ENCODE results near the gene ZCCHC24. TPM values are rescaled to one million over a fixed set of nuclear protein-coding genes. Genes with fewer than 3 reads are reported as not detected.

ZCCHC24 gene
- total RNA-seq, 4 donors from 2014 or later: 37.6 to 75.7 (median 48.7) TPM

DNA sequence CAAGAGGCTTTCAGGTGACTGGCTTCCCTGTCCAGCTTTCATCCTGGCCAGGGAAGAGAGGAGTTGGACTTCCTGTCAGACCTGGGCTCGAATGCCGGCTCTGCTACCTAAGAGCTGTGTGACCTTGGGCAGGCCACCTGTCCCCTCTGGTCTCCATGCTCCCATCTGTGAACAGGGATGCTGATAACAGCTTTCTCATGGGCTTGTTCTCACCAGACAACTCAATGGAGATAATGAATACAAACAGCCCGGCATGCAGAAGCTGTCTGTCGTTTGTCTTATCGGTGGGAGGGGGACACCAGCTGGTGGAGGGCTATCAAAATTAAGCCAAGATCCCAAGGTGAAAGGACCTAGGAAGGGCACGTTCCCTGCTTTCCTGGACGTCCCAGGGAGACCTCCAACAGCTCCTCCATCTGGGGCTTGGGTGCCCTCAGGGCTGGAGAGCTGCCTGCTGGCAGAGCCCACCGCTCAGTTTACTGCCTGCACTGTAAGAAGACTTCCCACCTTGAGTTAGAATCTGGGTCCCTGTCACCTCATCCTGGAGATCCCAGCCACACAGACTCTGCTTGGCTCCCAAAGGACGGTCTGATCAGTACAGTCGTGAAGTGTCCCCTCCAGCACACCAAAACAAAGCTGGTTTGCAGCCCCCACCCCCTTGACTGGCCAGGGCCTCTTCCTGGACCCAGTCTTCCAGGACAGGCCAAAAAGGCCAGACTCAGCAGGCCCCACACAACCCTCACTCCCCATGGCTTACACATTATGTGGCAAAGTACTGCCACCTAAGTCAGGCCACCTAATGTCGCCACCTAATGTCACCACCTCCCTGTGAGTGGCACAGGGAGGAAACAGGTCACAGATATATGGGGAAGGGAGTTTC, 57.2 kb downstream of the ZCCHC24 start:
- TF ChIP-seq, protein P1, sequence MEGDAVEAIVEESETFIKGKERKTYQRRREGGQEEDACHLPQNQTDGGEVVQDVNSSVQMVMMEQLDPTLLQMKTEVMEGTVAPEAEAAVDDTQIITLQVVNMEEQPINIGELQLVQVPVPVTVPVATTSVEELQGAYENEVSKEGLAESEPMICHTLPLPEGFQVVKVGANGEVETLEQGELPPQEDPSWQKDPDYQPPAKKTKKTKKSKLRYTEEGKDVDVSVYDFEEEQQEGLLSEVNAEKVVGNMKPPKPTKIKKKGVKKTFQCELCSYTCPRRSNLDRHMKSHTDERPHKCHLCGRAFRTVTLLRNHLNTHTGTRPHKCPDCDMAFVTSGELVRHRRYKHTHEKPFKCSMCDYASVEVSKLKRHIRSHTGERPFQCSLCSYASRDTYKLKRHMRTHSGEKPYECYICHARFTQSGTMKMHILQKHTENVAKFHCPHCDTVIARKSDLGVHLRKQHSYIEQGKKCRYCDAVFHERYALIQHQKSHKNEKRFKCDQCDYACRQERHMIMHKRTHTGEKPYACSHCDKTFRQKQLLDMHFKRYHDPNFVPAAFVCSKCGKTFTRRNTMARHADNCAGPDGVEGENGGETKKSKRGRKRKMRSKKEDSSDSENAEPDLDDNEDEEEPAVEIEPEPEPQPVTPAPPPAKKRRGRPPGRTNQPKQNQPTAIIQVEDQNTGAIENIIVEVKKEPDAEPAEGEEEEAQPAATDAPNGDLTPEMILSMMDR (IDR thresholded peaks at IDR 0.05; ENCODE audit: low read depth): no peak

DNA sequence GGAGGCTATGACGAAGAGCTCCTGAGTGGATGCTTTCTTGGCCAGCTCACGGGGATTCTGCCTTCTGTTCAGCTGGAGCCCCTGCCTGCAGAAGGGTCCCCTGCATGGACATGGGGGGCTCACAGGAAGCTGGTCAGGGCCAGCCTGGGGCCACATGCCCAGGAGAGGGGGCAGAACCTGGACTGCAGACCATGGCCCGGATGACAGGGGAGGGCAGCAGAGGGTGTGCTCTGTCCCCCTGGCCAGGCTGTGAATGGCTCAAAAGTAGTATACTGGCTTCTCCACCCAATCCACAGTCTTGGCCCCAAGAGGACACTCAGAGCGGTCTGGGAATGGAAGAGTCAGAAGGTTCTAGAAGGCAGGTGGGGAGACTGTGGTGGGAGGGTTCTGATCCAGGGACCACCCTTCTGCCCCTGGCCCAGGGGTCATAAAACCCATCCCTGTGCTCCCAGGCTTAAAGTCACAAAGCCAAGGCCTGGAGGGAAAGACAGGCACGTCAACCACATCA, 57.9 kb downstream of the ZCCHC24 start:
- TF ChIP-seq, protein P1 (IDR thresholded peaks at IDR 0.05; ENCODE audit: low read depth): no peak

DNA sequence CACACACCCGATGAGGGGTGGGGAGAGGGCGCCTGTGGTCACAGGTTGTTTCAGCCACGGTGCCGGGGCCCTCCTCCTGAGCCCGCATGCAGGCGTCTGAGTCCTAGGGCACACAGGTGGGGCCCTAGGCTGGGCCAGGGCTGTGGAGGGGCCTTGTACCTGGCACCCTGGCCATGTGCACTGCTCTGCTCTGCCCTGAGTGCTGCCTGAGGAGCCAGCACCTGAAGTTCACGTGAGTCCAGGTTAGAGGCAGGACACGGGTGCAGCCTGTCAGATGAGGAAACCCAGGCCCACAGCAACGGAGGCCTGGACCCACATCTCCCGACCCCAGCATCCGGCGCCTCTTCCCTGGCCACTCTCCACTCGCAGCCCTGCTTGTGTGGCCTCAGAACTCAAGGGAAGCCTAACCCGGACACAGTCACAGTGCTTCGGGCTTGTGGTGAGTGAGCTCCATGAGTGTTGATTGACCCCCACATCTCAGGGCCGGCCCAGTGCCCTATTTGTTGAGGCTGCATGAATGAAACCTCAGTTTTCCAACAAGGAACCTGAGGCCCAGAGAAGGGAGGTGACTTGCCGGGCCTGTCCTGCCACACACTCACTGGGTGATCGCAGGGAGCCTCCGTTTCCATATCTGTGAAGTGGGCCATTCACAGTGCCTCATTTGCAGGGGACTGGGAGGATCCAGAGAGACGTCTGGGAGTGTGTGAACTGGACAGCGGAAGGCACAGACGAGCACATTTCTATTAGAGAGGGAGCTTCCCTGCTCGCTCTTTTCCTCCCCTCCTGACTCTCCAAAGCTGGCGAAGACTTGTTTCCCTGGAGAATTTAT, 58.6 kb downstream of the ZCCHC24 start:
- TF ChIP-seq, protein P1 (IDR thresholded peaks at IDR 0.05; ENCODE audit: low read depth): no peak

DNA sequence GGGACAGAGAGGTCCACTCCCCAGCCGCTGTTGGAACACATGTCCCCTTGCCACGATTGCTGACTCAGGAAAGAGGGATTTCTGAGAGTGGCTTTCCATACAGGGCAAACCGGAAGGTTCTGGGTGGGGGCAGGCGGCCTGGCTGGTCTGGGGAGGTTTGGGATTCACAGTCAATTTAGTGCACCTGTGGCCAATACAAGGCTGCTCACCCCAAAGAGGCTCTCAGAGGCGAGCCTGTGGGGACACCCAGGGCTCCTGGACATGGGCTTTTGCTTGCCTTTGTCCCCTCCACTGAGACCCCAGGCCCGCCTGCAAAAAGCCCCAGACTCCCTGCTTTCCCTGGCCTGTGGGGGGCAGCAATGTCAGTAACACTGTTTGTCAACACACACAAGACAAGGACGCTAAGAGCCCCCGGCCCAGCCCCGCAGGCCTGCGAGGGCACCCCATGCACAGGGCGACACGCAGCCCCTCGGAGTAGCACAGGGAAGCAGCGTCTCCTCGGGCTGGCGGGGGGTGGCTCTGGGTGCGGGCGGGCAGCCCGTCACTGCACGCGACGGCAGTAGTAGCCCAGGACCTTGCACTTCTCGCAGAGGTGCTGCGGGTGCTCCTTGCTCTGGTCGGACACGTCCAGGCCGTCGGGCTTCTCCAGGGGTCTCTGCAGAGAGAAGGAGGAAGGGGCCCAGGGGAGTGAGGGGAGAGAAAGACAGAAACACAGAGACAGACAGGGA, 59.5 kb downstream of the ZCCHC24 start:
- TF ChIP-seq, protein P1 (IDR thresholded peaks at IDR 0.05; ENCODE audit: low read depth): no peak

DNA sequence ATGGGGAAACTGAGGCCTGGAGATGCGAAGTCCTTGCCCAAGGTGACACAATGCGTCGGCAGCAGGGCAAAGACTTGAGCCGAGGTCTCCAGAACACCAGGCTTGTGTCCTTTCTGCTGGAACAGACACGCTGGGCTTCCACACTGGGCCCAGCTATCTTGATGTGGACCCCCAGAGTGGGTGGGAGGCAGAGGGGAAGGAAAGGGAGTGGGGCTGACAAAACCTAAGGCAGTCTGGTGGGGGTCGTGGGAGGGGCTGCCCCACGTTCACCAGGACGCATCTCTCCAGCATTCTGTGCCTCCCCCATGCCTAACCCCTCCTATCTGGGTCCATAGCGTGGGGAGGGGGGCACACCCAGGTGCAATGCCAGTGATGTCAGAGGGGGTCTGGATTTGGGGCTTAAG, 60.0 kb downstream of the ZCCHC24 start:
- TF ChIP-seq, protein P1 (IDR thresholded peaks at IDR 0.05; ENCODE audit: low read depth): no peak

DNA sequence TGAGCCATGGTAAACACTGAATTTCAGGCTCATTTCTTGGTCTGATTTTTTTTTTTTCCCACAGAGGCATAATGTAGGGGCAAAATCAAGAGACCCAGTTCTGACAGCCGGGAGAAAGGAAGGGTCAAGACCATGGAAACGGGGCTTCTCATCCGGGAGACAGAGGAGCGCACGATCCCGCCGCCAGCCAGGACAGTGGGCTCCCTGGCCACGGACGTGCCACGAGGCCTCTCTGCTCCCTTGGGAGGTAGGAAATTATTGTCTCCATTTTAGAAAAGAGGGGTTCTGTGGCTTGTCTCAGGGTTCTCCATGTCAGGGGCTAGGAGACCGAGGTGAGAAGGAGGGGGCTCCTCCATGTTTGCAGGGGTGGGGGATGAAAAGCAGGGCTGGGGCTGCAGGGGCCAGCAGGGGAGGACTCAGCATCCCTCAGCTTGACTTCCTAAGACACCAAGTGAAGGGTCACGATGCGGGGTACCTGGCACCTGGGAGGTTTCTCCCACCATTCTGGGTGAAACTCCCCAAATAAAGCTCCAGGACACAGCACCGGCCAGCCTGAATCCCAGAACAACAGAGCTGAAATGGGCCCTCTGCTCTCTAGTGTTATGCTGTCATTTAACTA, 60.5 kb downstream of the ZCCHC24 start:
- TF ChIP-seq, protein P1 (IDR thresholded peaks at IDR 0.05; ENCODE audit: low read depth): no peak
